ENCODE measurements around the gene MTCL3.
"Not testable (repeated sequence)": the region's sequence is repeated elsewhere in the genome, so short reads cannot be mapped to it uniquely, and the experiment has no call there.

Gene MTCL3

DNA sequence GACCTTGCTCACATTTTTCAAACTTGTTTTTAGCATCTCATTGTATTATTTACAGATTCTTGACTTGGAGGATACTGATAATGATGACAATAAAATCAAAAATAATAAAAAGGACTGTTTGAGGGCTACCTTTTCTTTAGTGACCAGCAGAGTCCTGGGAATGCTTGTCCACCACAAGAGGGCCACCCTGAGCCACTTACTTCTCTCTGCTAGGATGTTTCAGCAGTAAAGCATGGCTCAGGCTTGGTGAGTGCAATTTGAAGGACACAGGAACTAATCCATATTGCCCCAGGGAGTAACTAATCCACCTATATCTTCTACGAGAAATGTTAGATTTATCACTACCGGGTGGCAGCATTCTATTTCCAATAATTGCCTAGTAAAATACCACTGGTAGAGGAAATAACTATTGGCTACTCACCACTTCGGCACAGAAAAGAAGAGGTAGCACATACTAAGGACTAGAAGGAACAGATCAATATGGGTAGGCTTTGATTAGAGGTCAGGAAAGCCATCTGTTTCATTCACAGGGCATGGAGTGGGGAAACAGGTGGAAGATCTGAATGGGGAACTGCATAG, 54.2 kb downstream of the MTCL3 start:
- peak; percentile 85 for DNase-seq

DNA sequence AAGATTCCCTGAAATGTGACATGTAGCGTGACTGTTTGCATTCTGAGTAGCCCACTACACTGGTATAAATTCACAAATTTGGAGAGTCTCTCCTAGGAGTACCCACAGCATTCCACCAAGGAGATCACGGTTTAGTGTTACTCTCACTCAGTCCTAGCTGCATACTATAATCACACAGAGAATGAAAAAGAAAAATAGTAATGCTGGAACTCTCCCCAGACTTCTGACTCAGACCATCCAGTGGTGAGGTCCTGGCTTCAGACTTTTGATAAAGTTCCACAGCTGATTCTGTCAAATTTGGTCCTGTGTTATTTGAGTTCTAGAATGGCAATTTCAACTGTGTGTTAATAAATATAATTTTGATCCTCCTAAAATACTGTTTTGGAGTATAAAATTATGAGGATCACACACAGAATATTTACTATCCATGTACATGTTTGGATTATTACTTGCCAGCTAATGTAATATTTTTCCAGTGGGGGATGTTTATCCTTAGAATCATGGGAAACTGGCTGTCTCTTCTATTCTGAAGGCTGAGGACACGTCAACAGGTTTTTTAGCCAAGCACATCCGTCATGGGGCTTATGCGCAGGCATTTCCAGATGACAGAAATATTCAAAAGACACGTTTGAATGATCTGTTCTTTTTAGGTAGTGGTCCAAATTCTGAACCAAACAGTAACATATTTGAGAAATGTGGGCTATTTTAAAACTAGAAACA, 54.8 kb downstream of the MTCL3 start:
- no peak for DNase-seq

DNA sequence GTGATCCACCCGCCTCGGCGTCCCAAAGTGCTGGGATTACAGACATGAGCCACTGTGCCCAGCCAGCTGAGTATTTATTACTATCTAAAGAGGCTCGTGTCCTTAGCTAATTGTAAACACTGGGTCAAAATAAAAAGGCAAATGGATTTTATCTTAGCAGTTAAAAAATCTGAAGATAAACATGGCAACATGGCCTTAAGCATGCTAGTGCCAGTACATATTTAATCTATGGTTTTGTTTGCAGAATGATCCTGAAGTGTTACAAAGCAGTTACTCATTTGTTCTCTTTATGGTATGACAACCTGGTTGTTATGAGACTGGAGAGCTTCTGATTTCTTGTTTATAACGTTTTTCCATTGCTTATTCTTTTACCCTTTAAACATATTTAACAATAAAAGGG, 56.1 kb downstream of the MTCL3 start:
- no peak for DNase-seq

DNA sequence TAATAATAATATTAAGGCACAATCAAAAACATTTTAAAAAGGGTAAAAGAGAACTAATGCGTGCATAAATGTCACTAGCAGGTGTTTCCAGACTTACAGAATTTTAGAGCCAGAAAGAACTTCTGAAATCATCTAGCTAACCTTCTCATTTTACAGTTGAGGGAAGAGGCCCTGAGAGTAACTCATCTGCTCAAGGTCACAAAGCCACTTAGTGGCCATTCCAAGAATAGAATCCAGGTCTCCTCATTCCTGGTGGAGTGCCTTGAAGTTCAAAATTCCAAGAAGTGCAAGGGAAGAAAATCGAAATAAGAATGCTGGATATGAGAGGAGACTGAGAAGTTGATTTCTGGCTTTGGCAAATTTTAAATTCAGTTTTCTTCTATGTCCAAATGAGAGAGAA, 56.8 kb downstream of the MTCL3 start:
- no peak for DNase-seq

DNA sequence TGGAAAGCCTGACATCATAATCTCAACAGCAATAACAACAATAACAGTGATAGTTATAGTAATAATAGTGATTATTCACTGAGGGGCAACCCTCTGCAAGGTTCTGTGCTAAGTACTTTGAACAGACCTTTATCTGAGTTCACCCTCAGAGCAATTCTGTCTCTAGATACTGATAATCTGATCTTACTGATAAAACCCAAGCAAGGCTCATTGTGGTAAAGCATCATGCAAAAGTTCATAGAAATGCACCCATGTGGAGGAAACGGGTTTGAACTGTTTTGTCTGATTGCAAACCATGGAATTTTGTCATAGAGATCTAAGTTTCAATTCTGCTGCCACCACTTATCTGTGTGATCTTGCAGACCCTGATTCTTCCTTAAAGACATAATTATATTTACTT, 58.7 kb downstream of the MTCL3 start:
- DNase-seq, result no peak

DNA sequence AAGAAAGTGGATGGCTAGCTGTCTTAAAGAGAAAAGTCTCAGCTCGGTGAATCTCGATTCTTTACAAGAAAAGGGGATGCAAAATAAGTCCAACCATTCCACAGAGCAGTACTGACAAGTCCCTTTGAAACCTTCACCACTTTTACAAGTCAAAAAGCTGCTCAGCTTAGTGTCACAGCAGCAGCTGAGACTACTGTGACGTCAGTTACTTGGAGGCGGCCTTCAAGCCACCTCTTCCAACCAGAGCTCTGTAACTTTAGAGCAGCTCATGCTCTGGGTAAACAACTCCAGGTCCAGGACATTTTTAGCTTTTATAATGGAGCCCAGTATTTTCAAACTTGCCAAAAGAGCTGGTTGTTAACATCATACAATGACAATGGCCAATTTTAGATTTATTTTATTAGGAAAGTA, 59.9 kb downstream of the MTCL3 start, which contains the start of gene KIAA0408:
KIAA0408 (minus strand) TSS at position 159 of the 411 bp plus-strand sequence. CDS start 5,408 bp downstream, outside the sequence.
- DNase-seq, result no peak

DNA sequence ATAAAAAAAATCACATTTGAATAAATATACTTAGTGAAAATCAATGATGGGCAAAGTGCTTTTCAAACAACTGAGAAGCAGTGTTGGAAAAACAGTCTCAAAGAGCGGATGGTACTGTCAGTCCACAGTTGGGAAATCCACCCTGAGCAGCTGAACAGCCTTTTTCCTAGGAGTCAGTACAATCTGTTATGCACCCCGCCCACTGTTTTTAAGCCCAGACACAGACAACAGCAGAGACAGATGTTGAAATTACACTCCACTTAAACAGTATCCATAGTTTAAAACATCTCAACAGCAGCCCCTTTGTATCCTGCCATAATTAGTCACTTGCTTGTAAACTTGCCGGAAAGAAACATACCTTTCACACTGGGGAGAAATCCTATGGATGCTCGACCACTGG, 60.3 kb downstream of the MTCL3 start:
- no peak for DNase-seq

DNA sequence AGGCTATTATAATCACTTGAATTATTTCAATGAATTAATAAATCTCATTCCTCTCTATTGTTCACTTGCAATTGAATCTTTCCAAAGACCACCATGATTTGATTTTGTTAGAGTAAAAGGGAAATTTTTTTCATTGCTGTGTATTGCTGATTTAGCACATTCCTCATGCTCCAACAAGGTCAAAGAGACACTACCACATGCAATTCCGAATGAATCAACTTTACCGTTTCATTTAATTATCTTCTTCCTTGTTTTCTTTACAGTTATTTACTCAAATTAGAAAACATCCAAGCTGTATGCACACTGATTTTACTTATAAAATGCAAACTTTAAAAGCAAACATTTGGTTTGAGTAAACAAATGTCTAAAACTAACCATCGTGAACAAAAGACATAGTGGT, 60.9 kb downstream of the MTCL3 start:
- no peak for DNase-seq

DNA sequence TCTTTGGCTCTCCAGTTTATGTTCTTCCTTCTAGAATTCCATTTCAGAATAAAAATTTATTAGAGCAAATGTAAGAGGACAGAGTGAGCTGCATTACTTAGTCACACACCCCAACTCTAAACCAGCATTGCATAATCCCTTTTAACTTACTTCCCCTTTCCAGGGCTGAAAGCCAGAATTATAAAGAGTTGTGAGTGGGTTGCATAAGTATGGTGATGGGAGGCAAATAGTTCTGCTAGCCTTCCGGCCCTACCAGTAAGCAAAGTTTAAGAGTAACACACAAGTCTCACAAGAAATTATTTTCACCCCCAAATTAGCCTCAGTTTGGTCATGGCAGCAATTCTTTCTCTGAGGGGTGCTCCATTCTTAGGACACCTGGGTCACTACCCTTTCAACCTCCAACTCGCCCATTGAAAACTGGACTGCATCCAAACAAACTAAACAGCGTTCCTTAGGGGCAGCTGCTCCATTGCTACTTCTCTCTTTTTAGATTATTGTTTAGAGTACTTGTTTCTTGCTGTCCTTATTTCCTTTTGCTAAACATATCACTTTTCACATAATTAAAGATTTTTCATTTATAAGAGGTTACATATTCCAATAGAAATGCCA, 61.6 kb downstream of the MTCL3 start:
- no peak for DNase-seq

DNA sequence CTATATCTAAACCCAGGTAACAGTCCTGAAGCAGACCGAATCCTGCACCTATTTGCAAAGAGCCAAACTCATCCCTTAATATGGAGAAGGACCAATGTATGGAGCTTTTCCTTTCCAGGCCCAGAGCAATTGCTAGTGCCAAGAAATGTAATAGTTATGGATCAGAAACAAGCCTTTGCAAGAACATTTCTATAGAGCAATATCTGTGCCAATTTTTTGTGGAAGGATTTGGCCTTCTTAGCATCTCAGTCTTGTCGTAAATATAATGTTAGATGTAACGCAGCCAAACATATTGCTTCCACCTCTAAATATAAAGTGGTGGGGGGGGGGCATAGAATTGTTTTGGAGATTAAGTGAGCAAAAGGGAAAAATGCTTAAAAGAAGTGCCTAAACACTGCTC, 62.7 kb downstream of the MTCL3 start:
- DNase-seq, result no peak

DNA sequence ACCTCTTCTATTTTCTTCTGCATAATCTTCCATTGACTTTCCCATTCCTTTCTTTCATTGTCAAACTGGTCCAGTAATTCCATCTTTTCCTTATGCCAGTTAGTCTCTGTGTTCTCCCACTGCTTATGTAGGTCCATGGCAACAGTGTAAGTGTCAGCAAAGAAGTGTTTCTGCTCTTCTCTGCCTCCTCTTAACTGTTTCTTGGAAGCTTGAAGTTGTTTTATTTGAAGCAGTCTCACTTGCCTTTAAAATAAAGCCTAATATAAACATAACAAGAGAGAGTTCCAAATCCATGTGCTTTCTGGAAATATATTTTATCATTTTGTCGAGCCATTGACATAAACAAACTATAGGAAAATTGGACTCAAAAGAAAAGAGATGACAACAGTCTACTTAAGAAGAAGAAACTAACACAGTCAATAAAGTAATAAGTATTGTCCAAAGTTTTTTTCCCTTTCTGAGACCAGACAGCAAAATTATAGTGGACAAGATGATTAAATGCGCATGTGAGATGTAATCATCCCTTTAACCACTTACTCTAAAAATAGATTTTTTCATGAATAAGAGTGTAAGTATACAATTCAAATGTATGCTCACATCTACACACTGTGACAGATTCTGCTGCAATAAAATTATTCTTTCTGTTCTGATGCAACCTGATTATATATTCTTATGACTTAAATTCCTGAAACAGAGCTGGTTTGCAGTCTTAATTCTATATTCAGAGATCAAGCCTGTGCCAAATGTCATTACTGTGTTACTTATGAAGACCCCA, 65.1 kb downstream of the MTCL3 start:
- DNase-seq, result no peak

DNA sequence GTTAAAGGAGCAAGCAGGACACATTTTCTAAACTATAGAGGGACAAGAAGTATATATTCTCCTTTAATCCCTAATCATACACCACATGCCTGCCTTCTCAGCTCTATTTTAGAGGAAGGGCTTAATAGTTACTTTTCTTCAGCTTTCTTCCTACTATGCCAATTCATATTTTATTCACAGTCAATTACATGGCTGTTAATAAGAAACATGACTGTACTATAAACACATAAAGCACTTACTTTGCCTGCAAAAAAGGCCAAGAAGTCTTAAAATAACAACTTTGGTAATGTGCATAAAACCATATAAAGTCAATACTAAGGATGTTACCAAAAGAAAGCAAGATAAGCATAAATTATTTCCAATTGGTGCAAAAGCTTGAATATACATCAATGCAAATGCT, 66.3 kb downstream of the MTCL3 start:
- DNase-seq, result no peak

DNA sequence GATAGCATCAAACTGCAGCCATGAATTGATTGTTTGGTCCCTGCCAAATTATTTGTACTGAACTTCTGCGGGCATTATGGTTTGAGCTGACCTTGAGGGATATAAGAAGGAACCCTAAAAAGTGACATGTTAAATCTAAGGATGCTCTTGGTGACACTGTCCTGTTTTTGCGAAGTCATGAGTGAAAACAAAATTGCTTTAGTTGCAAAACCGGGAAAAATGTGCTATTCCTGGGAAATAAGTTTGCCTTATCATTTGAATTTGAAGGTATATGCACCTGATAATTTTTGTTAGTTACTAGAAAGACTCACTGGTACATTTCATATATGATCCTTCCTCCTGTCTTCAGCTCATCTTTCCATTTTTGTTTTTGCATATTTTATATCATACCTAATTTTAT, 67.7 kb downstream of the MTCL3 start:
- DNase-seq, result no peak

DNA sequence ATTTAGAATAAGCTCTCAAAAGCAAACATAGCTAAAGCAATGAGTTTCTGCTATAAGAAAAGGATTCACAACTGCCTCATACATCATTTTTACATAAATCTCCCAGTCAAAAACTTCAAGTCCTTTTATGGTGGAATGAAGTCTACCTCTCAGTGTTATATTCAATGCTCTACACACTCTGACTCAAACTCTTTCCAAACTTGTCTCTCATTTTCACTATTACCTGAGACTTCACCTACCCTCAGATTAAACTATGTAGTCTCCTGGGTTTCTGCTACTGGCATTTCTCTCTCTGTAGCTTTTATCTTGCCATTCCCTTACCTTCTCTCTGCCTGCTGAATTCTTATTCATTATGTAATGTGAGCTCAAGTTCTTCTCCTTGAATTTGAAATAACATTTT, 71.4 kb downstream of the MTCL3 start:
- no peak for DNase-seq

DNA sequence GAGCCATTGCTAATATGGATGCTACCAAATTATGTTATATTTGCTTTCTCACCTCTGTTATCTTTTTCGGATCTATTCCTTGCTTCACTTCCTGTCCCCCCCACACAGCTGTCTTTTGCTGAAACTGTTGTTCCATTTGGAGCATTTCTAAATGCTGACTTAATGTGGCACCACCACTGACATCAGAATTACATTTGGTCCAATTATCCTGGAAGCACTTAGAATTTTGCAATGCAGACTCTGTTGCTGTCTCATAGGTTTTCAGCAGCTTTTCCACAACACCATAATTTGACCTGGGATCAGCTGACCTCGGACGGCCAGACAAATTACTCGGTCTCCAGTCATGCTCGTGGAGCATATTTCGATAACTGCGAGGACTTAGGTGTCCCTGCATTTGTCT, 72.8 kb downstream of the MTCL3 start:
- DNase-seq, result no peak

DNA sequence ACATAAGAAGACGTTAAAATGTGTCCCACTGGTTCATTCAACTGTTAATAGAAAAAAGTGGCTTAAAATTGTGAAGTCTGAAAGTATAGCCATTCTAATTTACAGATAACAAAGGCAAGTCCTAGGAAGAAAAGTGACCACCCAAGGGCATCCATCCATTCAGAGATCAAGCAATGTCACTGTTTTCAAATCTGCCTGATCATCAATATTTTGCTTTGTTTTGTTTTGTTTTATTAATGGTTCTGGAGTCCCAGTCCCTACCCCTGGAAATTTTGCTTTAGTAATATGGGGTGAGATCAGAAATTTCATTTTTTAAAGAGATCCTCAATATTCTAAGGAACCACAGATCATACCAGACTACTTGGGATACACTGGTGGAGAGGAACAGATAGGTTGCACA, 77.3 kb downstream of the MTCL3 start:
- no peak for DNase-seq

DNA sequence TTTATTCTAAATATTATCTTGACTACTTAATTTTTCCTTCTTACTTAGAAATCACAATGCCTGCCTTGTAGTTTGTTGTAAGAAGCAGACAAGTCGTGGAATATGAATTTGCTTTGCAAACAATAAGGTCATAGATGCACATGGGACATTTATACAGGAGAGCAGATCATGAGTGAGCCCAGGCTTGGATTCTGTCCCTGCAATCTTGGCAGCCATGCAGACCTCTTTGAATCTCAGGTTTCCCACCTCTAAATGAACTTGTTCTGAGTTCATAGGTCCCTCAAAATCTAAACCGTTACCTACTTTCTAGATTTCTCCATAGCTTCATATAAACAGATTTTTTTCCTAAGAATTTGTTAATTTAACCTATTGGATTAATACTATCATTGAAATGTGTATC, 79.4 kb downstream of the MTCL3 start:
- DNase-seq, result no peak

DNA sequence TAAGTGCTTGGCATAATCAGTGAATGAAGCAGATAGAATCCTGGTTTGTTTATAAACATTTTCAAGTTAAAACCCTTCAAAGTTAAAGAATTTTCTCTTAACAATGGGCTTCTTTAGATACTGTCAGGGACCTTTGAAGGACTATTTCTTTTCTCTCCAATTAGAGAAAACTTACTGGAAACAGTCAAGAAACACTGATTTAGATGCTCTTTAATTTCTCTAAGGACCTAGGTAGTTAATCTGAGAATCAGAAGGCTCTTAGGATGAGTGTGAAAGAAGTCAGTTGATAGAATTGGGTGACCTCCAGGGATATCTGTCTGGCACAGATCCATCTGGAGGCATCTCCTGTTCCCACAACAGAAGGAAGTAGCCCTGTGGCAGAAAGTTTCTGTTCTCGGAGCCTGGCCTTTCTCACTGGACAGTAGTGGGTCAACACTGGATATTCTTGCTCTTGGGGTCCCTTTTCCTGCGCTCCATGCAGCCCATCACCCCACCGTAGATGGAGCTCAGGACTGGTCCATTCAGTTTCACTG, 82.5 kb downstream of the MTCL3 start:
- DNase-seq, result no peak

DNA sequence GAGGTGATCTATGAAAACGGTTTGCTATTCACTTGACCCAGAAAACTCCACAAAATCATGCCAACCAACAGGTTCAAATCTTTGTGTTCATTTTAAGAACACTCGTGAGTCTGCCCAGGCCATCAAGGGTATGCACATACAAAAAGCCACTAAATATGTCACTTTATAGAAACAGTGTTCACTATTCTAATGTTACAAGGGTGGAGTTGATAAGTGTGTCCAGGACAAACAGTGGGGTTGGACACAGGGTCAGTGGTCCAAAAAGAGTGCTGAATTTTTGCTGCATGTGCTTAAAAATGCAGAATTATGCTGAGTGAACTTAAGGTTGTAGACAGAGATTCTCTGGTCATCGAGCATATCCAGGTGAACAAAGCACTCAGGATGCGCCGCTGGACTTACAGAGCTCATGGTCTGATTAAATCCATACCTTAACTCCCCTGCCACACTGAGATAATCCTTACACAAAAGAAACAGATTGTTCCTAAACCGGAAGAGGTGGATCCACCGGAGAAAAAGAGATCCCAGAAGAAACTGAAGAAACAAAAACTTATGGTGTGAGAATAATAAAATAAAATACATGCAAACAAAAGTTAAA, 83.4 kb downstream of the MTCL3 start:
- DNase-seq, result no peak

DNA sequence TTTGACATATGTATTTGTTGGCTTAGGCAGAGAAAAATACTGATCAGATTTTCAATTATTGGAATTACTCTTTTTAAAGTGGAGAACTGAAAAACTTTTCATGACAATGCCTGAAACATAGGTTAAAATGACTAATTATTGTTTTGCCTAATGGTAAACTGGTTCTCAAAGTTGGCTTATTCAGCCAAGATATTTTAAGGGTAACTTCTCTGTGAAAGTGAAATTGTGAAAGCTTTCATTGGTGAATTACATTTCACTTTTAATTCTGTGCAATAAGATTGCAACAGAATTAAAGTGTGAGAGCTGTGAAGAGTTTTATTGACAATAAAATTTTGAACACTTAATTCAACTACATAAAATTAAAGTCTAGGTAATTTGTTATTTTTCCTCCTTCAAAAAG, 84.5 kb downstream of the MTCL3 start:
- no peak for DNase-seq

DNA sequence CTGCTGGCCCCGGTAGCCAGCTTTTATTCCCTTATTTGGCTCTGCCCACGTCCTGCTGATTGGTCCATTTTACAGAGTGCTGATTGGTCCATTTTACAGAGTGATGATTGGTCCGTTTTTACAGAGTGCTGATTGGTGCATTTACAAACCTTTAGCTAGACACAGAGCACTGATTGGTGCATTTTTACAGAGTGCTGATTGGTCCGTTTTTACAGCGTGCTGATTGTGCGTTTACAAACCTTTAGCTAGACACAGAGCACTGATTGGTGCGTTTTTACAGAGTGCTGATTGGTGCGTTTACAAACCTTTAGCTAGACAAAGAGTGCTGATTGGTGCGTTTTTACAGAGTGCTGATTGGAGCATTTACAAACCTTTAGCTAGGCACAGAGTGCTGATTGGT, 90.6 kb downstream of the MTCL3 start:
- not testable (repeated sequence) for DNase-seq

DNA sequence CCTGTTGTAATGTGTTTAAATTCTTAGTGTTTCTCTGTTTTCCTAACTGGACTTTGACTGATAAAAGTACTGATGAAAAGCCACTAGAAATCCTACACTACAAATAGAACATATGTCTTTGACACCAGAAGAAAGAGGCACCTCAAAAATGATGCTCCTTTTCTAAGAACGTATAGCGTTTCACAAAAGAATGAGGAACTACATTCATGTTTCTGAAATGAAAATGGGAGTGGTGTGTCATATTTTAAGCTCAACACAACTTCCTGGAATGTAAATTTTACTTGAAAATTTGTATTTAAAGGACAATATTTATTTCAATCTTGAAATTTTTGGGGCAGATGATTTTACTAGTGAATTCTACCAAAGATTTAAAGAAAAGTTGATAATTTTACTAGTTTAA, 95.2 kb downstream of the MTCL3 start:
- no peak for DNase-seq
